Glutamatergic neuron (in vitro differentiated cells): ENCODE measurements around the gene HNRNPC. TPM values are rescaled to one million over a fixed set of nuclear protein-coding genes. Genes with fewer than 3 reads are reported as not detected.
A peak's percentile ranks its signal among the peaks of the same experiment; 100 is the strongest.
"Not testable (repeated sequence)": the region's sequence is repeated elsewhere in the genome, so short reads cannot be mapped to it uniquely, and the experiment has no call there.

Source experiments
- DNase-seq: peaks from one replicate; pipeline ENCODE4 v3.0.0; 2022
- H3K27ac Mint-ChIP-seq: one replicate; pipeline ENCODE4 v1.8.0; 2020; ENCODE audit warnings: mild to moderate bottlenecking, mixed read lengths, inconsistent platforms; ENCODE audit not compliant: unreplicated experiment
- H3K27me3 Mint-ChIP-seq: one replicate; pipeline ENCODE4 v1.8.0; 2020; ENCODE audit warnings: mild to moderate bottlenecking, moderate library complexity, mixed read lengths, inconsistent platforms; ENCODE audit not compliant: unreplicated experiment
- H3K36me3 Mint-ChIP-seq: one replicate; pipeline ENCODE4 v1.8.0; 2020; ENCODE audit warnings: mild to moderate bottlenecking, mixed read lengths, inconsistent platforms; ENCODE audit not compliant: unreplicated experiment
- H3K4me1 Mint-ChIP-seq: one replicate; pipeline ENCODE4 v1.8.0; 2020; ENCODE audit warnings: mild to moderate bottlenecking, low read depth, mixed read lengths, inconsistent platforms; ENCODE audit not compliant: unreplicated experiment
- H3K4me3 Mint-ChIP-seq: one replicate; pipeline ENCODE4 v1.8.0; 2020; ENCODE audit warnings: mild to moderate bottlenecking, mixed read lengths, inconsistent platforms; ENCODE audit not compliant: unreplicated experiment
- H3K9me3 Mint-ChIP-seq: one replicate; pipeline ENCODE4 v1.8.0; 2020; ENCODE audit warnings: mild to moderate bottlenecking, moderate library complexity, mixed read lengths, inconsistent platforms; ENCODE audit not compliant: unreplicated experiment
- CTCF ChIP-seq: fragments of 200-600 bp; sonication (generic); IDR thresholded peaks from one replicate; pipeline ENCODE4 v1.5.0; 2021; ENCODE audit not compliant: partially characterized antibody, unreplicated experiment
- total RNA-seq: library from RNA; stranded (reverse); fragmentation: NEBNext Ultra II Directional; extraction: Animal tissue kit (Norgen Biotek cat#: 25700); gene quantifications from one replicate; pipeline ENCODE4 v1.2.1, GENCODE V29; 2021; ENCODE audit not compliant: unreplicated experiment

The HNRNPC gene
- total RNA-seq, 1 donor from 2014 or later: 514 TPM

- no peak for DNase-seq
- TF ChIP-seq CTCF: no peak
- H3K9me3 Mint-ChIP-seq: peaks cover 2% of the 10 kb centered on the region
- no peak overlapping the region for H3K4me3 Mint-ChIP-seq
- no peaks in the 10 kb centered on the region for H3K4me1 Mint-ChIP-seq
- H3K27me3 Mint-ChIP-seq: no peaks in the 10 kb centered on the region
- H3K27ac Mint-ChIP-seq: no peak overlapping the region
- no peaks in the 10 kb centered on the region for H3K36me3 Mint-ChIP-seq
Measured at GRCh38 chr14:21287168-21287567, 17.9 kb upstream of the HNRNPC start.

GRCh38 chr14:21286516-21286915 lies 17.3 kb upstream of the HNRNPC start:
- H3K4me1 Mint-ChIP-seq, H3K9me3 Mint-ChIP-seq, H3K27ac Mint-ChIP-seq, H3K27me3 Mint-ChIP-seq, H3K36me3 Mint-ChIP-seq, DNase-seq, H3K4me3 Mint-ChIP-seq: not testable (repeated sequence)

GRCh38 chr14:21281917-21282316 lies 12.7 kb upstream of the HNRNPC start:
- not testable (repeated sequence) for DNase-seq, H3K4me1 Mint-ChIP-seq, H3K9me3 Mint-ChIP-seq, H3K27me3 Mint-ChIP-seq, H3K36me3 Mint-ChIP-seq, H3K27ac Mint-ChIP-seq, H3K4me3 Mint-ChIP-seq

- no peak for DNase-seq
- Mint-ChIP-seq H3K27ac (no peak within 1 kb of the TSS), H3K4me1 (peaks cover 3% of the 10 kb centered on the region), H3K4me3 (no peak within 1 kb of the TSS), H3K9me3 (no peaks in the 10 kb centered on the region), H3K27me3 (no peaks in the 10 kb centered on the region), H3K36me3 (no peaks in the 10 kb centered on the region)
- no peak for TF ChIP-seq CTCF
Measured at GRCh38 chr14:21279783-21280182, 10.5 kb upstream of the HNRNPC start, which contains the start of gene RPGRIP1. Gene RPGRIP1, plus strand, starts transcription at chr14:21280083. Its CDS starts 7,894 bp downstream, at chr14:21287977.

- no peak overlapping the region for H3K27ac Mint-ChIP-seq
- H3K4me3 Mint-ChIP-seq: no peak overlapping the region
- H3K9me3 Mint-ChIP-seq: no peaks in the 10 kb centered on the region
- peaks cover 3% of the 10 kb centered on the region for H3K4me1 Mint-ChIP-seq
- no peaks in the 10 kb centered on the region for H3K27me3 Mint-ChIP-seq
- no peak for DNase-seq
- TF ChIP-seq CTCF: no peak
- H3K36me3 Mint-ChIP-seq: no peaks in the 10 kb centered on the region
Measured at GRCh38 chr14:21278632-21279031, 9.4 kb upstream of the HNRNPC start.

GRCh38 chr14:21275261-21275858 lies 6.1 kb upstream of the HNRNPC start:
- Mint-ChIP-seq H3K4me1 (peaks cover 3% of the 10 kb centered on the region), H3K9me3 (no peaks in the 10 kb centered on the region), H3K36me3 (no peaks in the 10 kb centered on the region), H3K4me3 (peak overlapping the region; percentile 61), H3K27me3 (no peaks in the 10 kb centered on the region), H3K27ac (peak overlapping the region; percentile 95)
- DNase-seq: no peak
- TF ChIP-seq CTCF: no peak

GRCh38 chr14:21272661-21273060 lies 3.4 kb upstream of the HNRNPC start:
- not testable (repeated sequence) for H3K27me3 Mint-ChIP-seq, H3K36me3 Mint-ChIP-seq, H3K4me3 Mint-ChIP-seq, H3K9me3 Mint-ChIP-seq, H3K4me1 Mint-ChIP-seq, DNase-seq, H3K27ac Mint-ChIP-seq
